ENCODE results near the gene ZNF215. TPM values are rescaled to one million over a fixed set of nuclear protein-coding genes. Genes with fewer than 3 reads are reported as not detected.

The ZNF215 gene
- polyA plus RNA-seq, 1 donor (not counting 4 experiments of a cell fraction or from before 2014, with no cell fraction given): 6.1 TPM

DNA sequence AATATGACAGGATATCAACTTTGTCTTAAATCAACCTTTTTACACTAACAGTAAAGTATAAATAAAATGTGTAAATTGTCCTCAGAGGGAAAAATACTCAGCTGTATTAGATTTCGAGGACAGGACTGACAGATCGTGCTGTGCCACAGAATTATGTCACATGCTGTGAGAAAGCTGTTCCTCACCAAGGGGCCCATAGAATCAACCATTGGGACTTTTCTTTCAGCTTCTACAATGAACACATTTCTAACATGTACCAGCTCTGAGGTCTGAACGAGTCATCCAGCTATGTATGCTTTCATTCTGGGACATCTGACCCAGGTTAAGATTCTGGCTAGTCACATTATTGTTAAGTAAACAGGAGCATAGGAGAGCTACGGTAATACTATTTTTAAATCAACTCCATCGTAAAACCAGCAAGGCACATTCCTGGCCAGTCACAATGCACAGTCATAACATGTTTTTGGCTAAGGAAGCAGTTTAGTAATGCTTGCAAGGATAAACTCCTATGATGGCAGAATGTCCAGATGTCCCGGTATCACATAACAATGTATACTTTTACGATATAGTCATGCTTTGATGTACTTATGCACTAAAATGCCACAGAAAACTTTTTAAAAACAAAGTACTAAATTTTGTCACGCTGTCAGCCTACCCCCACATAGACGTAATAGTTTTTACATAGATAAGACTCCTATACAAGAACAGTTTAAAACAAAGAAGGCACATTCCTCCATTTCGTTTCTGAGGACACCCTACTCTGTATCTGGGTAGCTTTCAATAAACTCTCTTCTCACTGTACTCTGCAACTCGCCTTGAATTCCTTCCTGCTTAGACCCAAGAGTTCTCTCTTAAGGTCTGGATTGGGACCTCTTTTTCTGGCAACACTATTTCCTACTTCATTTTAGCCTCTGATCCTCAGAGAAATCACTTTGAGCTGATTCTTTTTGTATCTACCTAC lies 66.5 kb downstream of the ZNF215 start:
- no peaks in the 10 kb centered on the region for H4K20me1 ChIP-seq (ENCODE audit: control insufficient read depth, extremely low read depth, insufficient read depth, low read length)
- H3K9ac ChIP-seq (ENCODE audit: control insufficient read depth, extremely low read depth, insufficient read depth, low read length): no peak overlapping the region
- dilution Hi-C loops (cut with MboI; ENCODE audit: extremely low pct_ligation_motif_present, low sequenced_read_pairs): no loop called here
- H3K4me3 ChIP-seq (ENCODE audit: control insufficient read depth in 2 of 3, extremely low read depth in 1 of 3, insufficient read depth in 2 of 3, low read depth in 1 of 3, low read length in 3 of 3): no peak overlapping the region
- H3K9me1 ChIP-seq (ENCODE audit: control insufficient read depth, extremely low read depth, insufficient read depth, low read length): no peaks in the 10 kb centered on the region
- no peaks in the 10 kb centered on the region for H3K79me2 ChIP-seq (ENCODE audit: control insufficient read depth, insufficient read depth, low read length)
- H3K27me3 ChIP-seq (ENCODE audit: control insufficient read depth, extremely low read depth, insufficient read depth, low read length): no peaks in the 10 kb centered on the region
- H3K36me3 ChIP-seq (ENCODE audit: control insufficient read depth in 2 of 2, extremely low read depth in 1 of 2, insufficient read depth in 2 of 2, low read length in 2 of 2): no peaks in the 10 kb centered on the region
- H3K9me3 ChIP-seq (ENCODE audit: control insufficient read depth, low read depth, low read length): no peaks in the 10 kb centered on the region
- no peak overlapping the region for H3K4me2 ChIP-seq (ENCODE audit: control insufficient read depth, extremely low read depth, insufficient read depth, low read depth, low read length)
- no peak overlapping the region for H3K27ac ChIP-seq (ENCODE audit: control insufficient read depth, insufficient read depth, low read length)
- TF ChIP-seq, protein P1, sequence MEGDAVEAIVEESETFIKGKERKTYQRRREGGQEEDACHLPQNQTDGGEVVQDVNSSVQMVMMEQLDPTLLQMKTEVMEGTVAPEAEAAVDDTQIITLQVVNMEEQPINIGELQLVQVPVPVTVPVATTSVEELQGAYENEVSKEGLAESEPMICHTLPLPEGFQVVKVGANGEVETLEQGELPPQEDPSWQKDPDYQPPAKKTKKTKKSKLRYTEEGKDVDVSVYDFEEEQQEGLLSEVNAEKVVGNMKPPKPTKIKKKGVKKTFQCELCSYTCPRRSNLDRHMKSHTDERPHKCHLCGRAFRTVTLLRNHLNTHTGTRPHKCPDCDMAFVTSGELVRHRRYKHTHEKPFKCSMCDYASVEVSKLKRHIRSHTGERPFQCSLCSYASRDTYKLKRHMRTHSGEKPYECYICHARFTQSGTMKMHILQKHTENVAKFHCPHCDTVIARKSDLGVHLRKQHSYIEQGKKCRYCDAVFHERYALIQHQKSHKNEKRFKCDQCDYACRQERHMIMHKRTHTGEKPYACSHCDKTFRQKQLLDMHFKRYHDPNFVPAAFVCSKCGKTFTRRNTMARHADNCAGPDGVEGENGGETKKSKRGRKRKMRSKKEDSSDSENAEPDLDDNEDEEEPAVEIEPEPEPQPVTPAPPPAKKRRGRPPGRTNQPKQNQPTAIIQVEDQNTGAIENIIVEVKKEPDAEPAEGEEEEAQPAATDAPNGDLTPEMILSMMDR (optimal IDR thresholded peaks at IDR 0.05 in 1 of 3, IDR thresholded peaks at IDR 0.05 in 1 of 3, conservative IDR thresholded peaks at IDR 0.05 in 1 of 3; ENCODE audit: extremely low read depth in 1 of 3, insufficient read depth in 2 of 3, low read length in 3 of 3): no peak
- TF ChIP-seq EZH2 (IDR thresholded peaks at IDR 0.05; ENCODE audit: low read length): no peak
- no peak overlapping the region for H2AFZ ChIP-seq (ENCODE audit: control insufficient read depth, low read length)
- no peaks in the 10 kb centered on the region for H3K4me1 ChIP-seq (ENCODE audit: control insufficient read depth, extremely low read depth, insufficient read depth, low read length)
- DNase-seq (ENCODE audit: low read depth, low spot score) (no peak), FAIRE-seq (no peak)

DNA sequence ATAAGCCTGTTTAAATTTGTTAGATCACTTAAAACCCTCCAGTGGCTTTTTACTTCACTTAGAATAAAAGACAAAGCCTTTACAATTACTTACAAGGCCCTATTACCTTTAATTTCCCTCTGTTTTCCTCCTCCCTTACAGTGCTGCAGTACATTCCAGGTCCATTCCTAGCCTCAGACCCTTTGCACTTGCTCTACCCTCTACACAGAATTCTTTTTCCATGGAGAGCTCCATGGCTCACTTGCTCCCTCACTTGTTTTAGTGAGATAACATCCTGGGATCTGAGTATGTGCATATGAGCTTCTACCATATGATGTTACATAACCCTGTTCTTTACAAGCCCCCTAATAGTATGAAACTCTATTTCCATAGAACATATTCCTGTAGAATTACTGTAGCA lies 69.5 kb downstream of the ZNF215 start:
- no peak for TF ChIP-seq EZH2 (IDR thresholded peaks at IDR 0.05; ENCODE audit: low read length)
- TF ChIP-seq, protein P1 (optimal IDR thresholded peaks at IDR 0.05 in 1 of 3, IDR thresholded peaks at IDR 0.05 in 1 of 3, conservative IDR thresholded peaks at IDR 0.05 in 1 of 3; ENCODE audit: extremely low read depth in 1 of 3, insufficient read depth in 2 of 3, low read length in 3 of 3): no peak

More for the DNA sequence above, 69.5 kb downstream of the ZNF215 start:
- Histone ChIP-seq H3K27ac (ENCODE audit: control insufficient read depth, insufficient read depth, low read length) (no peak overlapping the region), H3K27me3 (ENCODE audit: control insufficient read depth, extremely low read depth, insufficient read depth, low read length) (no peaks in the 10 kb centered on the region), H3K4me3 (ENCODE audit: control insufficient read depth in 2 of 3, extremely low read depth in 1 of 3, insufficient read depth in 2 of 3, low read depth in 1 of 3, low read length in 3 of 3) (no peak overlapping the region), H3K4me2 (ENCODE audit: control insufficient read depth, extremely low read depth, insufficient read depth, low read depth, low read length) (no peak overlapping the region), H3K4me1 (ENCODE audit: control insufficient read depth, extremely low read depth, insufficient read depth, low read length) (no peaks in the 10 kb centered on the region), H3K79me2 (ENCODE audit: control insufficient read depth, insufficient read depth, low read length) (no peaks in the 10 kb centered on the region), H3K9ac (ENCODE audit: control insufficient read depth, extremely low read depth, insufficient read depth, low read length) (no peak overlapping the region), H3K9me1 (ENCODE audit: control insufficient read depth, extremely low read depth, insufficient read depth, low read length) (no peaks in the 10 kb centered on the region), H3K36me3 (ENCODE audit: control insufficient read depth in 2 of 2, extremely low read depth in 1 of 2, insufficient read depth in 2 of 2, low read length in 2 of 2) (no peaks in the 10 kb centered on the region), H2AFZ (ENCODE audit: control insufficient read depth, low read length) (no peak overlapping the region), H4K20me1 (ENCODE audit: control insufficient read depth, extremely low read depth, insufficient read depth, low read length) (no peaks in the 10 kb centered on the region), H3K9me3 (ENCODE audit: control insufficient read depth, low read depth, low read length) (no peaks in the 10 kb centered on the region)
- DNase-seq (ENCODE audit: low read depth, low spot score): no peak
- no peak for FAIRE-seq
- dilution Hi-C loops (cut with MboI; ENCODE audit: extremely low pct_ligation_motif_present, low sequenced_read_pairs): no loop called here
